GM12878 (cell line): ENCODE data around the gene PPP4R4.

Experiments
- CEBPB ChIP-seq, 2 experiments: fragments of 150-350 bp in 1 of 2; IDR thresholded peaks; 2 replicates each; pipeline ENCODE4 v1.6.1; 2012 to 2014; ENCODE audit warnings: low read depth in 2 of 2, low read length in 2 of 2, borderline replicate concordance in 1 of 2, inconsistent platforms in 1 of 2
- FOXK2 ChIP-seq: fragments of 450-650 bp; IDR thresholded peaks from 2 replicates; pipeline ENCODE4 v1.6.1; 2017; ENCODE audit warnings: mild to moderate bottlenecking, moderate library complexity
- POLR2A ChIP-seq: IDR thresholded peaks from 2 replicates; pipeline ENCODE4 v1.6.1; 2011; ENCODE audit warnings: low read depth, mild to moderate bottlenecking, low read length
- YY1 ChIP-seq: IDR thresholded peaks from 2 replicates; pipeline ENCODE4 v1.6.1; 2011; ENCODE audit warnings: low read depth, mild to moderate bottlenecking, low read length
- TF ChIP-seq, protein P1 (sequence below), 3 experiments: IDR thresholded peaks in 2 of 3; conservative IDR thresholded peaks in 1 of 3; 2 replicates each; pipeline ENCODE4 v1.5.1; 2011; ENCODE audit warnings: low read depth in 3 of 3, low read length in 3 of 3, mild to moderate bottlenecking in 3 of 3, control low read depth in 2 of 3, moderate library complexity in 2 of 3, inconsistent platforms in 1 of 3, mixed read lengths in 1 of 3; ENCODE audit not compliant: control insufficient read depth in 2 of 3, insufficient read depth in 1 of 3; ENCODE audit errors: extremely low read depth in 1 of 3

DNA sequence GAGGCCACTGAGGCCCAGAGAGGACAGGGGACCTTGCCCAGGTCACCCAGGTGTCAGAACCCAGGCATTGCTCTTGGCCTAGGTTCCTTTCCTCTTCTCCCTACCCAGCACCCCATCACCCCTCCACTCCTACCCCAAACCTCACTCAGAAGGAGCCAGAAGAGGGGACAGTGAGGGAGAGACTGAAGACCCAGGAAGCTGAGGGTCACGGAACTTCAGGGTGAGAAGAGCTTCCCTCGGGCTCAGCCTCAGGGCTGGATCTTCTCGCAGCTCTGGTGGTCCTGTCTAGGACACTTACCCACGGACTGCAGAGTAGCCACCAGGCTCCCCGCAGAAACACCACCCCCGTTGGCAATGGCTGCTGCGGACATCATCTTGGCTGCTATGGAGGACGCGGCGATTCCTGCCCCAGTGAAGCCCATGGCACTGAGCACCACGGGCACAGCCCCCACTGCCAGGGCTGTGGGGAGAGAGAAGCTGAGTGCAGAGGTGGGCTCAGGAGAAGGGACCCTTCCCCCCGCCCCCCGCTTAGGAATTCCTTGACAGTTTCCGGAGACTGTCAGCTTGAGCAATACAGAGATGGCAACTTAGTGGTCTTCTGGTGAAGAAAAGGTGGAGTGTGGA is 45.8 kb upstream of the PPP4R4 start:
- TF ChIP-seq, protein P1, sequence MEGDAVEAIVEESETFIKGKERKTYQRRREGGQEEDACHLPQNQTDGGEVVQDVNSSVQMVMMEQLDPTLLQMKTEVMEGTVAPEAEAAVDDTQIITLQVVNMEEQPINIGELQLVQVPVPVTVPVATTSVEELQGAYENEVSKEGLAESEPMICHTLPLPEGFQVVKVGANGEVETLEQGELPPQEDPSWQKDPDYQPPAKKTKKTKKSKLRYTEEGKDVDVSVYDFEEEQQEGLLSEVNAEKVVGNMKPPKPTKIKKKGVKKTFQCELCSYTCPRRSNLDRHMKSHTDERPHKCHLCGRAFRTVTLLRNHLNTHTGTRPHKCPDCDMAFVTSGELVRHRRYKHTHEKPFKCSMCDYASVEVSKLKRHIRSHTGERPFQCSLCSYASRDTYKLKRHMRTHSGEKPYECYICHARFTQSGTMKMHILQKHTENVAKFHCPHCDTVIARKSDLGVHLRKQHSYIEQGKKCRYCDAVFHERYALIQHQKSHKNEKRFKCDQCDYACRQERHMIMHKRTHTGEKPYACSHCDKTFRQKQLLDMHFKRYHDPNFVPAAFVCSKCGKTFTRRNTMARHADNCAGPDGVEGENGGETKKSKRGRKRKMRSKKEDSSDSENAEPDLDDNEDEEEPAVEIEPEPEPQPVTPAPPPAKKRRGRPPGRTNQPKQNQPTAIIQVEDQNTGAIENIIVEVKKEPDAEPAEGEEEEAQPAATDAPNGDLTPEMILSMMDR (IDR thresholded peaks at IDR 0.05 in 2 of 3, conservative IDR thresholded peaks at IDR 0.05 in 1 of 3; ENCODE audit: control insufficient read depth in 2 of 3, extremely low read depth in 1 of 3, insufficient read depth in 1 of 3, low read depth in 3 of 3, low read length in 3 of 3), result no peak
- TF ChIP-seq POLR2A (no peak), FOXK2 (no peak), CEBPB (IDR thresholded peaks at IDR 0.05; ENCODE audit: borderline replicate concordance in 1 of 2, low read depth in 2 of 2, low read length in 2 of 2) (no peak), YY1 (no peak)
